OCI-LY3 (cell line): ENCODE results near the gene SPATA19.

Experiments
- EZH2phosphoT487 ChIP-seq: fragments of 200-600 bp; shearing (Covaris generic); IDR thresholded peaks from 2 replicates; pipeline ENCODE4 v1.6.1; 2018; ENCODE audit warnings: antibody characterized with exemption, mixed run types, low read depth
- TF ChIP-seq, protein P1 (sequence below): fragments of 200-600, 300-600 bp; sonication (generic); IDR thresholded peaks from 2 replicates; pipeline ENCODE4 v1.5.1; 2014; ENCODE audit warnings: antibody characterized with exemption, low read length, low read depth

DNA sequence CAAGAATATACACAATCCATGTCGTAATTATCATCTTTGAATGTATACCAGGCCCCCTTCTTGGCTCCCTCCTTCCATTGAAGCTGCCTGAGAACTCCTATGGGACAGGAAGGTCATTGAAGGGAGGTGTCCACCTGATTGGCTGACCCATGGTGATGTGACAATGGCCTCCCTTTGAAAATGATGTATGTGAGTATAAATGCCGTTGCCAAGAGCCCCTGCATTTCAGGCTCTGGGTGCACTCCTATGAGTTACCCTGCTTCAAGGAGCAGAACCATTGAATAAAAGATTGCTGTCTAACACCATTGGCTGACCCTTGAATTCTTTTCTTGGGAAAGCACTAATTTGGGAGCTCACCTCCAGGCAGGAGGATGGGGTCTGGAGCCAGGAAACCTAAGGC lies at the start of gene SPATA19:
- TF ChIP-seq, protein P1, sequence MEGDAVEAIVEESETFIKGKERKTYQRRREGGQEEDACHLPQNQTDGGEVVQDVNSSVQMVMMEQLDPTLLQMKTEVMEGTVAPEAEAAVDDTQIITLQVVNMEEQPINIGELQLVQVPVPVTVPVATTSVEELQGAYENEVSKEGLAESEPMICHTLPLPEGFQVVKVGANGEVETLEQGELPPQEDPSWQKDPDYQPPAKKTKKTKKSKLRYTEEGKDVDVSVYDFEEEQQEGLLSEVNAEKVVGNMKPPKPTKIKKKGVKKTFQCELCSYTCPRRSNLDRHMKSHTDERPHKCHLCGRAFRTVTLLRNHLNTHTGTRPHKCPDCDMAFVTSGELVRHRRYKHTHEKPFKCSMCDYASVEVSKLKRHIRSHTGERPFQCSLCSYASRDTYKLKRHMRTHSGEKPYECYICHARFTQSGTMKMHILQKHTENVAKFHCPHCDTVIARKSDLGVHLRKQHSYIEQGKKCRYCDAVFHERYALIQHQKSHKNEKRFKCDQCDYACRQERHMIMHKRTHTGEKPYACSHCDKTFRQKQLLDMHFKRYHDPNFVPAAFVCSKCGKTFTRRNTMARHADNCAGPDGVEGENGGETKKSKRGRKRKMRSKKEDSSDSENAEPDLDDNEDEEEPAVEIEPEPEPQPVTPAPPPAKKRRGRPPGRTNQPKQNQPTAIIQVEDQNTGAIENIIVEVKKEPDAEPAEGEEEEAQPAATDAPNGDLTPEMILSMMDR, result no peak
- no peak for TF ChIP-seq EZH2phosphoT487
